NCI-H128 (cell line): ENCODE measurements around the gene COL16A1.
A peak's percentile ranks its signal among the peaks of the same experiment; 100 is the strongest.

Source experiments
- DNase-seq: peaks from one replicate; lab custom pipeline; 2025; ENCODE audit not compliant: unreplicated experiment; lab: John Stamatoyannopoulos, UW

Gene COL16A1

DNA sequence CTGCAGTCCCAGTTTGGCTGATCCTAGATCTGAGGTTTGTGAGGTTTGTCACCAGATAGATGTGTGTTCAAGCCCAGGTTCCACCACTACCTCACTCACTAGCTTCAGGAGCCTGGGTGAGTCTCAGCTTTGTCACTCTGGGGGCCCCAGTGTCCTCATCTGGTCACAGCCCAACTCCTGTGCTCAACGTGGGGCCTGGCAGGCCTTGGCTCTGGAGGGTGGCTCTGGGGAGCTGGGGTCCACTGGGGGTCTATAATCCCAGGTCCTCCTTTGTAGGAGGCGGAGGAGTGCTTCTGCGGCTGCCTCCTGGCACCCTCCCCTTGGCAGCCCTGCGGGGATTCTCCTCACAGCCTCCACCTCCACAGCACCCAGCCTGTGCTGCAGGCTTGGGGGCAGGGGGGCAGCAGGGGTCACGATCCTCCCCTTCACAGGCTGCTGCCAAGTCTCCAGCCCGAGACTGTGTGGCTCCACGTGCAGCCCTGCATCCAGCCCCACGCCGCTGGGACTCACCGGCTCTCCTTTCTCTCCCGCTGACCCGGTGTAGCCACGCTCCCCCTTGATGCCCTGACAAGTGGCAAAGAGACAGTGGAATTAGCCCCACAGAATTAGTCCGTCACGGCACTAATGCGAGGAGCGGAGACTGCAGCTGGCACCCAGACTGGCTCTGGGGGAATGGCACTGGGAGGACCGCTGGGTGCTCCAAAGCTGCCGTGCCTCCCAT is 36.6 kb downstream of the COL16A1 start:
- DNase-seq, result no peak

- DNase-seq, result no peak
Observed at GRCh38 chr1:31666263-31666963, 37.4 kb downstream of the COL16A1 start.

- DNase-seq, result no peak
Observed at GRCh38 chr1:31665234-31665878, 38.5 kb downstream of the COL16A1 start.

DNA sequence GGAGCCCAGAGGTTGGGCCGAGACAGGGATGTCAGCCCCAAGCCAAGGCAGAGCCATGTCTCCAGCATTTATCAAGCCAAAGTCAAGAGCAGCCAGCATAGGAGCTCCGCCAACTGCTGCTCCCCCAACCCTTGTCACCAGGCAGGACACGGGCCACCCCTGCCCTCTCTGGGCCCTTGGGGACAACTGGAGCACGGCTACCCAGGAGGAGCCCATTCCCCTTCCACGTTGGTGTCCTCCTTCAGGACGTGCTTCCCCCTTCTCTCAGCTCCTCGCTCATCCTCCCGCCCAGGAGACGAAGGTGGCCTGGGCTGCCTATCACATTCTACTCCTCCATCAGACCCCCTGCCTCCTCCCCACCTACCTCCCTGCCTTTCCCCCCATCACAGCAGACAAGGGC is 39.3 kb downstream of the COL16A1 start:
- DNase-seq, result no peak

GRCh38 chr1:31663622-31664452 is 40.0 kb downstream of the COL16A1 start:
- peak; percentile 29 for DNase-seq

DNA sequence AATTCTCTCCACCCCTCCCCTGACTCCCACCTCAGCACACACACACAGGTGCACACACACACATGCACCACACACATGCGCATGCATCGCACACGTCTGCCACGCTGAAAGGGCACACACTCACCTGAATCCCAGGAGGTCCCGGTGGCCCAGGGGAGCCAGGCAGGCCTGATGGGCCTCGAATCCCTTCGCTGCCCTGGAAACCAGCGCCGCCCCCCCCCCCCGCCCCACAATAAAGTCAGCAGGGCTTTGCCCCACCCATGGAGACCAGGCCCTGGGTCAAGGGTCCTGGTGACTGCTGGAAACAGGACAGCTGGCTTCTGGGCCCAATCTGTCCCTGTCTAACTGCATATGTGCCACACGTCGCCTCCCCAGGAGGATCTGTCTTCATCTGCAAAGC is 41.4 kb downstream of the COL16A1 start:
- DNase-seq, result no peak

- DNase-seq, result no peak
Observed at GRCh38 chr1:31661856-31662255, 42.0 kb downstream of the COL16A1 start.

GRCh38 chr1:31660871-31661455 is 42.9 kb downstream of the COL16A1 start:
- DNase-seq, result no peak

GRCh38 chr1:31659889-31660288 is 43.9 kb downstream of the COL16A1 start:
- no peak for DNase-seq

DNA sequence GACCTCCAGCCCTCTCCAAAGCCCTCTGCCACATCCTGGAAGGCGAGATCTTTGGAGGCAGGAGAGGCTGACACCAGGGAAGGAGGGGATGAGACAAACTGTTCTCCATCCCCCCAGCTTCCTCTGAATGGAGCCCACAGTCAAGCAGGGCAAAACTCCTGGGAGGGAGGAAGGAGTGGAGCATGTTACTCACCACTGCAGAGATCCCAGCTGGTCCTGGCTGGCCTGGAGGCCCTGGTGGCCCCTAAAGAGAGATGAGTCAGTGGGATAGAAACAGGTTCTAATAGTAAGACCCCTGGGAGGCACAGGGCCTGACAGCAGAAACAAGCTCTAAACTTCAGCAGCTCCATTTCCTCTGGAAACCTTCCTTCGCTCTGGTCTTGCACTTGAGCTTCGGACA is 45.1 kb downstream of the COL16A1 start:
- no peak for DNase-seq

GRCh38 chr1:31657972-31658510 is 45.8 kb downstream of the COL16A1 start:
- no peak for DNase-seq

GRCh38 chr1:31657020-31657804 is 46.6 kb downstream of the COL16A1 start:
- no peak for DNase-seq

GRCh38 chr1:31655756-31656155 is 48.1 kb downstream of the COL16A1 start:
- no peak for DNase-seq

- no peak for DNase-seq
Observed at GRCh38 chr1:31655104-31655503, 48.7 kb downstream of the COL16A1 start.

GRCh38 chr1:31654474-31654776 is 49.4 kb downstream of the COL16A1 start:
- no peak for DNase-seq

DNA sequence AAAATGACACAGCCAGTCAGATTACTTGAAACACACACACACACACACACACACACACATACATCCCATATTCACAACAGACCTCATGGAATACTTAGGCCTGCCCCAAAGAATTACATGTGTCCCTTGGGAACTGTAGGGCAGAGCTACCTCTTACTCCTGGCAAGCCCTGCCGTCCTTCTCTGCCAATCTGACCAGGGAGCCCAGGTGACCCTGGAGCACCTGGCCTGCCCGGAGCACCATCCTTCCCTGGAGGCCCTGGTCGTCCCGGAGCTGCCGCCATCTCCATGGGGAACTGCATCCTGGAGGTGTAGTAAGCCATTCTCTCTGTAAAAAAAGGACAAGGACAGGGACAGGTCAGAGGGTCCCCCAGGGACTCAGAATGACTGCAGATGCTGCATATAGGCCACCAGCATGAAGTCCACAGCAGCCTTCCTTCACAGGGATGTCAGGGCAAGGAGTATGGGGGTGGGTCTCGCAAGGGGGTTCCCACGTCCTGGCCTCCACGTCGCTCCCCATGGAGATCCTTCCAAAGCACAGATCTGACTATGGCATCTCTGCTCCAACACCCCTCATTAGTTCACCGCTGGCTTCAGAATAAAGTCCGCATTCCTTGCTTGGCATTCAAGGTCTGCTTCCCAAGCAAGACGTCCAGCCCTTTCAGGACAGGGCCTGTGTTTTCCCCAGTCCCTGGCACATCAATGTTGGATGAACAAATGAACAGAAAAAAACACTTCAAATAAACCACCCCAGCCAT is 49.9 kb downstream of the COL16A1 start:
- DNase-seq, result no peak

GRCh38 chr1:31652891-31653499 is 50.8 kb downstream of the COL16A1 start:
- no peak for DNase-seq

DNA sequence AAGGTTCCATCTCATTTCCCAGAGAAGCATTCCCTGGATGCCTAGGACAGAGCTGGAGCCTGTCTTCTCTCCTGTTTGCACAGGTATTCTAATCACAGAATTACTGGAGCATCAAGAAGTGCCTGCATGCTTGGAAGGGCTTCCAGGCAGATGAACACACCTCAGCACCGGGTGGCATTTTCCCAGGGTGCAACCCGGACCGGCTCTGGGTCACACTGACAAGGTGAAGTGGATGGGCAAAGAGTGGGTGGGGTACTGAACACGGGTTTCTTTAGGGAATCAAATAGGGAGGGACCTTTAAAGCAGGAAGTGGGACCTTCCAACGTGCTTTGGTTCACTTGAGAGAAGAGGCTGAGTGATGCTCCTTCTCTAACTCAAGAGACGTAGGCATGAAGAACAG is 52.1 kb downstream of the COL16A1 start:
- no peak for DNase-seq

GRCh38 chr1:31651089-31651420 is 52.8 kb downstream of the COL16A1 start:
- DNase-seq, result no peak
